GM23338 (cell line): ENCODE measurements around the gene PDZD7. TPM values are rescaled to one million over a fixed set of nuclear protein-coding genes. Genes with fewer than 3 reads are reported as not detected.

Experiments used
- ATAC-seq: fragments of 200-7000 bp; cut with Tn5 transposase; 3 replicates; pipeline ENCODE4 v1.9.1; 2020
- DNase-seq: peaks from one replicate; pipeline ENCODE4 v3.0.0-alpha.2; 2015; ENCODE audit warnings: low spot score
- H2AFZ ChIP-seq: fragments of 200-600 bp; sonication (generic); 2 replicates; pipeline ENCODE4 v1.8.0; 2016; ENCODE audit warnings: antibody characterized with exemption, mild to moderate bottlenecking, moderate library complexity
- H3F3A ChIP-seq: fragments of 200-600 bp; sonication (generic); replicated peaks from 2 replicates; pipeline ENCODE4 v1.8.0; 2017; ENCODE audit warnings: antibody characterized with exemption, mixed run types, low read depth
- H3K27ac ChIP-seq: fragments of 200-600 bp; sonication (generic); 2 replicates; pipeline ENCODE4 v1.6.1; 2016; ENCODE audit warnings: low read depth
- H3K27me3 ChIP-seq: fragments of 200-600 bp; sonication (generic); 2 replicates; pipeline ENCODE4 v1.8.0; 2016; ENCODE audit warnings: mild to moderate bottlenecking, mixed run types, moderate library complexity; ENCODE audit not compliant: insufficient read depth
- H3K36me3 ChIP-seq: fragments of 200-600 bp; sonication (generic); 2 replicates; pipeline ENCODE4 v1.8.0; 2016; ENCODE audit warnings: mild to moderate bottlenecking; ENCODE audit not compliant: insufficient read depth
- H3K4me1 ChIP-seq: fragments of 200-600 bp; sonication (generic); 2 replicates; pipeline ENCODE4 v1.8.0; 2016; ENCODE audit warnings: mild to moderate bottlenecking, moderate library complexity; ENCODE audit not compliant: insufficient read depth
- H3K4me2 ChIP-seq: fragments of 200-600 bp; sonication (generic); 2 replicates; pipeline ENCODE4 v1.7.1; 2017; ENCODE audit warnings: mixed run types
- H3K4me3 ChIP-seq: fragments of 200-600 bp; sonication (generic); 2 replicates; pipeline ENCODE4 v1.6.1; 2016; ENCODE audit warnings: mixed run types
- H3K79me2 ChIP-seq: fragments of 200-600 bp; sonication (generic); replicated peaks from 2 replicates; pipeline ENCODE4 v1.8.0; 2017; ENCODE audit warnings: mild to moderate bottlenecking; ENCODE audit not compliant: insufficient read depth
- H3K9me2 ChIP-seq: fragments of 200-600 bp; sonication (generic); 2 replicates; pipeline ENCODE4 v1.8.0; 2017; ENCODE audit not compliant: insufficient read depth
- H4K20me1 ChIP-seq: fragments of 200-600 bp; sonication (generic); replicated peaks from 2 replicates; pipeline ENCODE4 v1.8.0; 2017; ENCODE audit warnings: mild to moderate bottlenecking; ENCODE audit not compliant: insufficient read depth
- H3K27ac Mint-ChIP-seq: 2 replicates; pipeline ENCODE4 v1.8.0; 2020; ENCODE audit warnings: inconsistent platforms, mild to moderate bottlenecking, moderate library complexity, mixed read lengths
- H3K27me3 Mint-ChIP-seq: 3 replicates; pipeline ENCODE4 v1.8.0; 2022; ENCODE audit warnings: low read depth, mild to moderate bottlenecking, moderate library complexity, mixed read lengths, inconsistent platforms; ENCODE audit not compliant: insufficient read depth, poor library complexity
- H3K36me3 Mint-ChIP-seq: 3 replicates; pipeline ENCODE4 v1.8.0; 2021; ENCODE audit warnings: low read depth, mild to moderate bottlenecking, inconsistent platforms, moderate library complexity, mixed read lengths
- H3K4me1 Mint-ChIP-seq: 3 replicates; pipeline ENCODE4 v1.8.0; 2020; ENCODE audit warnings: mild to moderate bottlenecking, inconsistent platforms, mixed read lengths
- H3K4me3 Mint-ChIP-seq: 3 replicates; pipeline ENCODE4 v1.8.0; 2021; ENCODE audit warnings: moderate library complexity, mild to moderate bottlenecking, inconsistent platforms, mixed read lengths
- H3K9me3 Mint-ChIP-seq: 3 replicates; pipeline ENCODE4 v1.8.0; 2020; ENCODE audit warnings: moderate library complexity, mild to moderate bottlenecking, inconsistent platforms, mixed read lengths
- CREB1 ChIP-seq: fragments of 250-450 bp; sonication (Bioruptor Pico); IDR thresholded peaks from 2 replicates; pipeline ENCODE4 v1.5.0; 2020; ENCODE audit warnings: low read depth, mild to moderate bottlenecking, moderate library complexity
- EZH2 ChIP-seq: fragments of 200-600 bp; sonication (generic); IDR thresholded peaks from one replicate; pipeline ENCODE4 v1.8.0; 2017; ENCODE audit warnings: antibody characterized with exemption, mild to moderate bottlenecking, low read depth; ENCODE audit not compliant: unreplicated experiment
- EZH2phosphoT487 ChIP-seq: fragments of 200-600 bp; sonication (generic); IDR thresholded peaks from one replicate; pipeline ENCODE4 v1.8.1; 2018; ENCODE audit warnings: antibody characterized with exemption; ENCODE audit not compliant: unreplicated experiment
- JUNB ChIP-seq: IDR thresholded peaks from one replicate; pipeline ENCODE4 v1.6.1; 2016; ENCODE audit warnings: antibody characterized with exemption; ENCODE audit not compliant: unreplicated experiment
- NANOG ChIP-seq: IDR thresholded peaks from 2 replicates; pipeline ENCODE4 v1.6.1; 2016; ENCODE audit warnings: antibody characterized with exemption, borderline replicate concordance
- POLR2AphosphoS5 ChIP-seq: IDR thresholded peaks from 2 replicates; pipeline ENCODE4 v1.6.1; 2016; ENCODE audit warnings: antibody characterized with exemption, low read depth
- ZNF114 ChIP-seq: fragments of 250-450 bp; sonication (Bioruptor Pico); IDR thresholded peaks from 2 replicates; pipeline ENCODE4 v1.5.0; 2020; ENCODE audit warnings: mild to moderate bottlenecking, moderate library complexity
- ZNF331 ChIP-seq: fragments of 250-450 bp; sonication (Bioruptor Pico); IDR thresholded peaks from 2 replicates; pipeline ENCODE4 v1.5.0; 2020; ENCODE audit warnings: low read depth, mild to moderate bottlenecking, moderate library complexity
- polyA plus RNA-seq: library from polyadenylated mRNA; unstranded; fragments of >200 nt; fragmentation: Nextera tagmentation; extraction: Ambion mirVana; gene quantifications from 2 replicates; pipeline ENCODE4 v1.2.1, GENCODE V29; 2016
- total RNA-seq: library from RNA; depleted of rRNA; stranded (reverse); fragments of >200 nt; shearing (Covaris generic); gene quantifications from 2 replicates; pipeline ENCODE4 v1.2.3, GENCODE V29; 2014
- TF ChIP-seq, protein P1 (sequence below): IDR thresholded peaks from one replicate; pipeline ENCODE4 v1.6.1; 2018; ENCODE audit warnings: antibody characterized with exemption; ENCODE audit not compliant: unreplicated experiment
- TF ChIP-seq, protein P2 (sequence below), 2 experiments: fragments of 200-600 bp in 1 of 2; sonication (generic) in 1 of 2; conservative IDR thresholded peaks; 2 replicates each; pipeline versions ENCODE4 v1.5.1 to v1.6.1; 2016 to 2017; ENCODE audit warnings: antibody characterized with exemption in 2 of 2, low read depth in 2 of 2, mild to moderate bottlenecking in 2 of 2, moderate library complexity in 1 of 2
- TF ChIP-seq, protein P3 (sequence below): IDR thresholded peaks from 2 replicates; pipeline ENCODE4 v1.6.1; 2016; ENCODE audit warnings: antibody characterized with exemption
- TF ChIP-seq, protein P4 (sequence below): fragments of 250-450 bp; sonication (Bioruptor Pico); IDR thresholded peaks from 2 replicates; pipeline ENCODE4 v1.5.0; 2020; ENCODE audit warnings: mild to moderate bottlenecking, moderate library complexity

The PDZD7 gene
- total and polyA plus RNA-seq, 2 experiments from 2014 or later, result 1.7 to 2.3 TPM

DNA sequence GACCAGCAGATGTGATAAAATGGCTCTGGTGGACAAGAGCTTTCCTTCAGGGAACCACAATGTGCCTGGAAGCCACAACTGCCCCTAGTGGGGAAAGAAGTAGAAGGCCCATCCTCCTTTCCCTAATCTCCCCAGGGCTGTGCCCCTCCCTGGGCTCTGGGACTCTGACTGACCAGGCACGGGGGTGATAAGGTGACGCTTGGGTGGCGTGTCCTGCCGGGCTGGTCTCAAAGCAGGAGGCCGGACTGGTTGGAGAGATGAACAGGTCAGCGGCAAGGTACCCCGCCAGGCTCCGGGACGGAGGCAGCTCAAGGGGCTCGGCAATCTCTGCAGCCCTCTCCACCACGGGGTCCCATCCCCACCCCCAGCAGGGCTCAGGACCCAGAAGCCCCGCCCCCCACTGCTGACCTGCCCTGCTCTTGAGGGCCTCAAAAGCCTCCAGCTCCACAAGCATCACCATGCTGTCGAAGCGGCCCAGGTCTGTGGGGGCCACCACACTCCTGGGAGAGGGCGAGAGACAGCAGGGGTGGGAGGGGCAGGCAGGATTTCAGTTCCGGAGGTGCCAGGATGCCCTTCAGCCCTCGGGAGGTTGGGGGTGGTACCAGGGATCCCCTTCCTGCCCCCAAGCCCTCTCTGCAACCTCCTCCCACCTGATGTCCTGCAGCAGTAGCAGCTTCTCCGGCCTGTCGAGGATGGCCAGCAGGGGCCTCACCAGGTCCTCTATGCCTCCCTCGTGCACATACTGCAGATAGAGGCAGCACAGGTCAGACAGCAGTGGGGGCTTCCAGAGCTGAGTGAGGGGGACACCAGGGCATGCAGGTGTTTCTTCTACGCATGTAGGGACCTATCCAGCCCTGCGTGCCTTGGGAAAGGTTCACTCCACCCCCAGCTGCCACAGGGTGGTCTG is 19.2 kb downstream of the PDZD7 start:
- peaks cover 19% of the 10 kb centered on the region for H3K27me3 ChIP-seq
- DNase-seq, result peak; percentile 77
- H3K4me1 ChIP-seq, result peaks cover 14% of the 10 kb centered on the region; the same call in 1 of the 2 replicates
- TF ChIP-seq CREB1, result no peak
- TF ChIP-seq NANOG, result no peak
- no peak for TF ChIP-seq ZNF331
- TF ChIP-seq, protein P1, sequence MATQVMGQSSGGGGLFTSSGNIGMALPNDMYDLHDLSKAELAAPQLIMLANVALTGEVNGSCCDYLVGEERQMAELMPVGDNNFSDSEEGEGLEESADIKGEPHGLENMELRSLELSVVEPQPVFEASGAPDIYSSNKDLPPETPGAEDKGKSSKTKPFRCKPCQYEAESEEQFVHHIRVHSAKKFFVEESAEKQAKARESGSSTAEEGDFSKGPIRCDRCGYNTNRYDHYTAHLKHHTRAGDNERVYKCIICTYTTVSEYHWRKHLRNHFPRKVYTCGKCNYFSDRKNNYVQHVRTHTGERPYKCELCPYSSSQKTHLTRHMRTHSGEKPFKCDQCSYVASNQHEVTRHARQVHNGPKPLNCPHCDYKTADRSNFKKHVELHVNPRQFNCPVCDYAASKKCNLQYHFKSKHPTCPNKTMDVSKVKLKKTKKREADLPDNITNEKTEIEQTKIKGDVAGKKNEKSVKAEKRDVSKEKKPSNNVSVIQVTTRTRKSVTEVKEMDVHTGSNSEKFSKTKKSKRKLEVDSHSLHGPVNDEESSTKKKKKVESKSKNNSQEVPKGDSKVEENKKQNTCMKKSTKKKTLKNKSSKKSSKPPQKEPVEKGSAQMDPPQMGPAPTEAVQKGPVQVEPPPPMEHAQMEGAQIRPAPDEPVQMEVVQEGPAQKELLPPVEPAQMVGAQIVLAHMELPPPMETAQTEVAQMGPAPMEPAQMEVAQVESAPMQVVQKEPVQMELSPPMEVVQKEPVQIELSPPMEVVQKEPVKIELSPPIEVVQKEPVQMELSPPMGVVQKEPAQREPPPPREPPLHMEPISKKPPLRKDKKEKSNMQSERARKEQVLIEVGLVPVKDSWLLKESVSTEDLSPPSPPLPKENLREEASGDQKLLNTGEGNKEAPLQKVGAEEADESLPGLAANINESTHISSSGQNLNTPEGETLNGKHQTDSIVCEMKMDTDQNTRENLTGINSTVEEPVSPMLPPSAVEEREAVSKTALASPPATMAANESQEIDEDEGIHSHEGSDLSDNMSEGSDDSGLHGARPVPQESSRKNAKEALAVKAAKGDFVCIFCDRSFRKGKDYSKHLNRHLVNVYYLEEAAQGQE, result no peak
- no peak for TF ChIP-seq POLR2AphosphoS5
- TF ChIP-seq EZH2, result no peak
- TF ChIP-seq, protein P2, sequence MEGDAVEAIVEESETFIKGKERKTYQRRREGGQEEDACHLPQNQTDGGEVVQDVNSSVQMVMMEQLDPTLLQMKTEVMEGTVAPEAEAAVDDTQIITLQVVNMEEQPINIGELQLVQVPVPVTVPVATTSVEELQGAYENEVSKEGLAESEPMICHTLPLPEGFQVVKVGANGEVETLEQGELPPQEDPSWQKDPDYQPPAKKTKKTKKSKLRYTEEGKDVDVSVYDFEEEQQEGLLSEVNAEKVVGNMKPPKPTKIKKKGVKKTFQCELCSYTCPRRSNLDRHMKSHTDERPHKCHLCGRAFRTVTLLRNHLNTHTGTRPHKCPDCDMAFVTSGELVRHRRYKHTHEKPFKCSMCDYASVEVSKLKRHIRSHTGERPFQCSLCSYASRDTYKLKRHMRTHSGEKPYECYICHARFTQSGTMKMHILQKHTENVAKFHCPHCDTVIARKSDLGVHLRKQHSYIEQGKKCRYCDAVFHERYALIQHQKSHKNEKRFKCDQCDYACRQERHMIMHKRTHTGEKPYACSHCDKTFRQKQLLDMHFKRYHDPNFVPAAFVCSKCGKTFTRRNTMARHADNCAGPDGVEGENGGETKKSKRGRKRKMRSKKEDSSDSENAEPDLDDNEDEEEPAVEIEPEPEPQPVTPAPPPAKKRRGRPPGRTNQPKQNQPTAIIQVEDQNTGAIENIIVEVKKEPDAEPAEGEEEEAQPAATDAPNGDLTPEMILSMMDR (conservative IDR thresholded peaks at IDR 0.05; ENCODE audit: low read depth in 2 of 2), result peak; percentile 53 to 56
- no peak for TF ChIP-seq EZH2phosphoT487
- TF ChIP-seq JUNB, result no peak
- TF ChIP-seq, protein P3, sequence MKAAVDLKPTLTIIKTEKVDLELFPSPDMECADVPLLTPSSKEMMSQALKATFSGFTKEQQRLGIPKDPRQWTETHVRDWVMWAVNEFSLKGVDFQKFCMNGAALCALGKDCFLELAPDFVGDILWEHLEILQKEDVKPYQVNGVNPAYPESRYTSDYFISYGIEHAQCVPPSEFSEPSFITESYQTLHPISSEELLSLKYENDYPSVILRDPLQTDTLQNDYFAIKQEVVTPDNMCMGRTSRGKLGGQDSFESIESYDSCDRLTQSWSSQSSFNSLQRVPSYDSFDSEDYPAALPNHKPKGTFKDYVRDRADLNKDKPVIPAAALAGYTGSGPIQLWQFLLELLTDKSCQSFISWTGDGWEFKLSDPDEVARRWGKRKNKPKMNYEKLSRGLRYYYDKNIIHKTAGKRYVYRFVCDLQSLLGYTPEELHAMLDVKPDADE, result no peak
- TF ChIP-seq ZNF114 (CRISPR knock-in tag), result no peak
- TF ChIP-seq, protein P4, sequence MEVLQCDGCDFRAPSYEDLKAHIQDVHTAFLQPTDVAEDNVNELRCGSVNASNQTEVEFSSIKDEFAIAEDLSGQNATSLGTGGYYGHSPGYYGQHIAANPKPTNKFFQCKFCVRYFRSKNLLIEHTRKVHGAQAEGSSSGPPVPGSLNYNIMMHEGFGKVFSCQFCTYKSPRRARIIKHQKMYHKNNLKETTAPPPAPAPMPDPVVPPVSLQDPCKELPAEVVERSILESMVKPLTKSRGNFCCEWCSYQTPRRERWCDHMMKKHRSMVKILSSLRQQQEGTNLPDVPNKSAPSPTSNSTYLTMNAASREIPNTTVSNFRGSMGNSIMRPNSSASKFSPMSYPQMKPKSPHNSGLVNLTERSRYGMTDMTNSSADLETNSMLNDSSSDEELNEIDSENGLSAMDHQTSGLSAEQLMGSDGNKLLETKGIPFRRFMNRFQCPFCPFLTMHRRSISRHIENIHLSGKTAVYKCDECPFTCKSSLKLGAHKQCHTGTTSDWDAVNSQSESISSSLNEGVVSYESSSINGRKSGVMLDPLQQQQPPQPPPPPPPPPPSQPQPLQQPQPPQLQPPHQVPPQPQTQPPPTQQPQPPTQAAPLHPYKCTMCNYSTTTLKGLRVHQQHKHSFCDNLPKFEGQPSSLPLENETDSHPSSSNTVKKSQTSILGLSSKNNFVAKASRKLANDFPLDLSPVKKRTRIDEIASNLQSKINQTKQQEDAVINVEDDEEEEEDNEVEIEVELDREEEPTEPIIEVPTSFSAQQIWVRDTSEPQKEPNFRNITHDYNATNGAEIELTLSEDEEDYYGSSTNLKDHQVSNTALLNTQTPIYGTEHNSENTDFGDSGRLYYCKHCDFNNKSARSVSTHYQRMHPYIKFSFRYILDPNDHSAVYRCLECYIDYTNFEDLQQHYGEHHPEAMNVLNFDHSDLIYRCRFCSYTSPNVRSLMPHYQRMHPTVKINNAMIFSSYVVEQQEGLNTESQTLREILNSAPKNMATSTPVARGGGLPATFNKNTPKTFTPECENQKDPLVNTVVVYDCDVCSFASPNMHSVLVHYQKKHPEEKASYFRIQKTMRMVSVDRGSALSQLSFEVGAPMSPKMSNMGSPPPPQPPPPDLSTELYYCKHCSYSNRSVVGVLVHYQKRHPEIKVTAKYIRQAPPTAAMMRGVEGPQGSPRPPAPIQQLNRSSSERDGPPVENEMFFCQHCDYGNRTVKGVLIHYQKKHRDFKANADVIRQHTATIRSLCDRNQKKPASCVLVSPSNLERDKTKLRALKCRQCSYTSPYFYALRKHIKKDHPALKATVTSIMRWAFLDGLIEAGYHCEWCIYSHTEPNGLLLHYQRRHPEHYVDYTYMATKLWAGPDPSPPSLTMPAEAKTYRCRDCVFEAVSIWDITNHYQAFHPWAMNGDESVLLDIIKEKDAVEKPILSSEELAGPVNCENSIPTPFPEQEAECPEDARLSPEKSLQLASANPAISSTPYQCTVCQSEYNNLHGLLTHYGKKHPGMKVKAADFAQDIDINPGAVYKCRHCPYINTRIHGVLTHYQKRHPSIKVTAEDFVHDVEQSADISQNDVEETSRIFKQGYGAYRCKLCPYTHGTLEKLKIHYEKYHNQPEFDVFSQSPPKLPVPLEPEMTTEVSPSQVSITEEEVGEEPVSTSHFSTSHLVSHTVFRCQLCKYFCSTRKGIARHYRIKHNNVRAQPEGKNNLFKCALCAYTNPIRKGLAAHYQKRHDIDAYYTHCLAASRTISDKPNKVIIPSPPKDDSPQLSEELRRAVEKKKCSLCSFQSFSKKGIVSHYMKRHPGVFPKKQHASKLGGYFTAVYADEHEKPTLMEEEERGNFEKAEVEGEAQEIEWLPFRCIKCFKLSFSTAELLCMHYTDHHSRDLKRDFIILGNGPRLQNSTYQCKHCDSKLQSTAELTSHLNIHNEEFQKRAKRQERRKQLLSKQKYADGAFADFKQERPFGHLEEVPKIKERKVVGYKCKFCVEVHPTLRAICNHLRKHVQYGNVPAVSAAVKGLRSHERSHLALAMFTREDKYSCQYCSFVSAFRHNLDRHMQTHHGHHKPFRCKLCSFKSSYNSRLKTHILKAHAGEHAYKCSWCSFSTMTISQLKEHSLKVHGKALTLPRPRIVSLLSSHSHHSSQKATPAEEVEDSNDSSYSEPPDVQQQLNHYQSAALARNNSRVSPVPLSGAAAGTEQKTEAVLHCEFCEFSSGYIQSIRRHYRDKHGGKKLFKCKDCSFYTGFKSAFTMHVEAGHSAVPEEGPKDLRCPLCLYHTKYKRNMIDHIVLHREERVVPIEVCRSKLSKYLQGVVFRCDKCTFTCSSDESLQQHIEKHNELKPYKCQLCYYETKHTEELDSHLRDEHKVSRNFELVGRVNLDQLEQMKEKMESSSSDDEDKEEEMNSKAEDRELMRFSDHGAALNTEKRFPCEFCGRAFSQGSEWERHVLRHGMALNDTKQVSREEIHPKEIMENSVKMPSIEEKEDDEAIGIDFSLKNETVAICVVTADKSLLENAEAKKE (CRISPR knock-in tag), result 0 out of 2 replicates have a peak, but pooled peaks have one; percentile 11
- peak; percentile 49 for ATAC-seq
- H3F3A ChIP-seq, result 0 out of 2 replicates have a peak, but pooled peaks cover 4% of the 10 kb centered on the region
- H2AFZ ChIP-seq, result no peak overlapping the region; the same call in 1 of the 2 replicates
- H3K36me3 Mint-ChIP-seq, result no peaks in the 10 kb centered on the region
- no peaks in the 10 kb centered on the region; the same call in 2 of the 3 replicates for H3K9me3 Mint-ChIP-seq
- no peak overlapping the region for H3K4me3 ChIP-seq
- H3K27ac ChIP-seq, result no peak overlapping the region
- no peaks in the 10 kb centered on the region for H3K79me2 ChIP-seq
- H3K27ac Mint-ChIP-seq, result no peak overlapping the region
- H3K4me3 Mint-ChIP-seq, result no peak overlapping the region
- H3K9me2 ChIP-seq, result no peaks in the 10 kb centered on the region
- no peak overlapping the region for H3K4me2 ChIP-seq
- peaks cover 26% of the 10 kb centered on the region for H3K4me1 Mint-ChIP-seq
- no peaks in the 10 kb centered on the region for H3K36me3 ChIP-seq
- peaks cover 35% of the 10 kb centered on the region for H3K27me3 Mint-ChIP-seq
- H4K20me1 ChIP-seq, result no peaks in the 10 kb centered on the region
